Fibroblast of lung (primary cell): ENCODE measurements around the gene TAP2.

Experiments
- EZH2 ChIP-seq: IDR thresholded peaks from 2 replicates; pipeline ENCODE4 v1.5.1; 2012; ENCODE audit warnings: low read length, control low read depth, mild to moderate bottlenecking; ENCODE audit errors: missing control alignments
- TF ChIP-seq, protein P1 (sequence below), 2 donors: IDR thresholded peaks in 1 of 2; conservative IDR thresholded peaks in 1 of 2; 1 replicate in 1 of 2; 2 replicates in 1 of 2; pipeline ENCODE4 v1.5.1; 2011 to 2012; ENCODE audit warnings: low read length in 2 of 2, control low read depth in 1 of 2, inconsistent platforms in 1 of 2, low read depth in 1 of 2, mild to moderate bottlenecking in 1 of 2

DNA sequence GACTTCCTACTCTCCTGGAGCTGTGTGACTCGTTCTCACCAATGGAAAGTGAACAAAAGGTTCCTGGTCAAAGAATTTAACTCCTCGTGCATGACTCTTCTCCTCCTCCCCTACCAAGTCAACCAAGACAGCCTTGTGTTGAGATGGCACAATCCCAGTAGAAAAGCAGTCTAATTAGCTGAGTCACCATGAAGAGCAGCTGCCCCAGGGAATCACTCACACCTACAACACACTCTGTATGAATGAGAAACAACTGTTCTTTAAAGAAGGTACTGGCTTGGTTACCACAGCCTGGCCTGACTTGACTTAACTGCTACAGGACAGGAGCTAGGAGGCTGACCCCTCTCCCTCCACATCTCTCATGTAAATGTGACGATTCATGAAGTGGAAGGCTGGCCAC, 18.8 kb downstream of the TAP2 start:
- TF ChIP-seq, protein P1, sequence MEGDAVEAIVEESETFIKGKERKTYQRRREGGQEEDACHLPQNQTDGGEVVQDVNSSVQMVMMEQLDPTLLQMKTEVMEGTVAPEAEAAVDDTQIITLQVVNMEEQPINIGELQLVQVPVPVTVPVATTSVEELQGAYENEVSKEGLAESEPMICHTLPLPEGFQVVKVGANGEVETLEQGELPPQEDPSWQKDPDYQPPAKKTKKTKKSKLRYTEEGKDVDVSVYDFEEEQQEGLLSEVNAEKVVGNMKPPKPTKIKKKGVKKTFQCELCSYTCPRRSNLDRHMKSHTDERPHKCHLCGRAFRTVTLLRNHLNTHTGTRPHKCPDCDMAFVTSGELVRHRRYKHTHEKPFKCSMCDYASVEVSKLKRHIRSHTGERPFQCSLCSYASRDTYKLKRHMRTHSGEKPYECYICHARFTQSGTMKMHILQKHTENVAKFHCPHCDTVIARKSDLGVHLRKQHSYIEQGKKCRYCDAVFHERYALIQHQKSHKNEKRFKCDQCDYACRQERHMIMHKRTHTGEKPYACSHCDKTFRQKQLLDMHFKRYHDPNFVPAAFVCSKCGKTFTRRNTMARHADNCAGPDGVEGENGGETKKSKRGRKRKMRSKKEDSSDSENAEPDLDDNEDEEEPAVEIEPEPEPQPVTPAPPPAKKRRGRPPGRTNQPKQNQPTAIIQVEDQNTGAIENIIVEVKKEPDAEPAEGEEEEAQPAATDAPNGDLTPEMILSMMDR (conservative IDR thresholded peaks at IDR 0.05 in 1 of 2, IDR thresholded peaks at IDR 0.05 in 1 of 2; ENCODE audit: low read depth in 1 of 2, low read length in 2 of 2): no peak
- no peak for TF ChIP-seq EZH2
